ENCODE measurements around the gene SPATA33.

Gene SPATA33

DNA sequence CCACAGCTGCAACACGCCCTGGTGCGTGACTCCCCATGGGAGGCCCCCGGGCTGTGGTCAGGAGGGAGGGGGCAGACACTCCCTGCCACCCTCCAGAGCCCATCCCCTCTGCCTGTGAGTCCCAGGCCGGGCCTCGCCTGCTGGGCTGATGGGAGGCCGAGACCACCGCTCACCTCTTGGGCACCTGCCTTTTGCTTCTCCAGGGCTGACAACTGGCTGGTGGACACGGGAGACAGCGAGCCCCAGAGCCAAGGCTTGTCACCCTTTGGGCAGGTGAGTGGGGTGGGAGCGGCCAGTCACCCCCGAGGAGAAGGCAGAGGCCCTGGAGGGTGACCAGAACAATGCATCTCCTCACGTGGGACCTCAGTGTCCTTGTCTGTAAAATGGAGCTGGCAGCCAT is 21.0 kb upstream of the SPATA33 start:
- Histone ChIP-seq H3K9me3 (ENCODE audit: insufficient read depth, low read length) (no peaks in the 10 kb centered on the region), H3K36me3 (ENCODE audit: insufficient read depth, insufficient read length, low read length) (no peaks in the 10 kb centered on the region), H3K4me1 (ENCODE audit: insufficient read depth, insufficient read length) (peaks cover 7% of the 10 kb centered on the region), H3K9ac (ENCODE audit: insufficient read length, low read depth) (no peak overlapping the region), H3K27me3 (ENCODE audit: insufficient read depth, insufficient read length) (peaks cover 23% of the 10 kb centered on the region), H3K4me3 (ENCODE audit: insufficient read length, low read depth) (no peak overlapping the region)
- DNase-seq (ENCODE audit: low read depth, low spot score) = no peak
- no peak for TF ChIP-seq SUZ12 (IDR thresholded peaks at IDR 0.05; ENCODE audit: extremely low read depth, insufficient read depth, insufficient read length)
- TF ChIP-seq ZNF274 (IDR thresholded peaks at IDR 0.05; ENCODE audit: low read depth, low read length) = no peak
- TF ChIP-seq YY1 (IDR thresholded peaks at IDR 0.05; ENCODE audit: insufficient read depth, insufficient read length) = no peak

DNA sequence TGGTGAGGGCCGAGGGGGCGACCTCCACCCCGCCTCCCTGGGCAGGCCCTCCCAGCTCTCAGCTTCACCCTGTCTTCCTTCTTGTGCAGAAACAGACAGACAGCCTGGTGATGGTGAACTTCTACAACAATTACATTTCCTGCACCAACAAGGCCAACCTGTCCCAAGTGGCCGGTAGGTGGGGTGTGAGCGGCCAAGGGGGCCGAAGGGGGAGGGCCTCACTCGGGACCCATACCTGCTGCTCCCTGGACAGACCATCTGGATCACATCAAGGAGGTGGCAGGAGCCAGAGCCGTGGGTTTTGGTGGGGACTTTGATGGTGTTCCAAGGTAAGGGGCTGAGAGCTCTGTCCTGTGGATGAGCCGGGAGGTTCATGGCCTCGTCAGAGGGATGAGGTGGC is 20.3 kb upstream of the SPATA33 start:
- no peak for DNase-seq (ENCODE audit: low read depth, low spot score)
- TF ChIP-seq SUZ12 (IDR thresholded peaks at IDR 0.05; ENCODE audit: extremely low read depth, insufficient read depth, insufficient read length) (no peak), ZNF274 (IDR thresholded peaks at IDR 0.05; ENCODE audit: low read depth, low read length) (no peak), YY1 (IDR thresholded peaks at IDR 0.05; ENCODE audit: insufficient read depth, insufficient read length) (no peak)
- no peak overlapping the region for H3K9ac ChIP-seq (ENCODE audit: insufficient read length, low read depth)
- H3K27me3 ChIP-seq (ENCODE audit: insufficient read depth, insufficient read length) = peaks cover 23% of the 10 kb centered on the region
- peaks cover 9% of the 10 kb centered on the region for H3K4me1 ChIP-seq (ENCODE audit: insufficient read depth, insufficient read length)
- no peaks in the 10 kb centered on the region for H3K36me3 ChIP-seq (ENCODE audit: insufficient read depth, insufficient read length, low read length)
- no peak overlapping the region for H3K4me3 ChIP-seq (ENCODE audit: insufficient read length, low read depth)
- H3K9me3 ChIP-seq (ENCODE audit: insufficient read depth, low read length) = no peaks in the 10 kb centered on the region

DNA sequence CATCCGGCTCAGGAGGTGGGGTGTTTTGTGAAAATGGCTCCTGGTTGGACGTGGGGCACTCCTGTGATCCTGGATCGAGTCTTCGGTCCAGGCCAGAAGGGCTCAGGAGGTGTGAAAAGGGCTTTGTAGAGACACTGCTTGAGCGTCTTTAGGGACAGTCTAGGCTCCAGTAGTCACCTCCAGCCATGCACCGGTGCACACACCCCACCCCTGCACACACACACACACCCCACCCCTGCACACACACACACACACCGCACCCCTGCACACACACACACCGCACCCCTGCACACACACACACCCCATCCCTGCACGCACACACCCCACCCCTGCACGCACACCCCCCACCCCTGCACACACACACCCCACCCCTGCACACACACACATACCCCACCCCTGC is 19.2 kb upstream of the SPATA33 start:
- Histone ChIP-seq H3K9ac (ENCODE audit: insufficient read length, low read depth) (no peak overlapping the region), H3K27me3 (ENCODE audit: insufficient read depth, insufficient read length) (peaks cover 18% of the 10 kb centered on the region), H3K4me1 (ENCODE audit: insufficient read depth, insufficient read length) (peaks cover 12% of the 10 kb centered on the region), H3K36me3 (ENCODE audit: insufficient read depth, insufficient read length, low read length) (no peaks in the 10 kb centered on the region), H3K9me3 (ENCODE audit: insufficient read depth, low read length) (no peaks in the 10 kb centered on the region), H3K4me3 (ENCODE audit: insufficient read length, low read depth) (no peak overlapping the region)
- TF ChIP-seq SUZ12 (IDR thresholded peaks at IDR 0.05; ENCODE audit: extremely low read depth, insufficient read depth, insufficient read length) = no peak
- TF ChIP-seq YY1 (IDR thresholded peaks at IDR 0.05; ENCODE audit: insufficient read depth, insufficient read length) = no peak
- TF ChIP-seq ZNF274 (IDR thresholded peaks at IDR 0.05; ENCODE audit: low read depth, low read length) = no peak
- no peak for DNase-seq (ENCODE audit: low read depth, low spot score)

DNA sequence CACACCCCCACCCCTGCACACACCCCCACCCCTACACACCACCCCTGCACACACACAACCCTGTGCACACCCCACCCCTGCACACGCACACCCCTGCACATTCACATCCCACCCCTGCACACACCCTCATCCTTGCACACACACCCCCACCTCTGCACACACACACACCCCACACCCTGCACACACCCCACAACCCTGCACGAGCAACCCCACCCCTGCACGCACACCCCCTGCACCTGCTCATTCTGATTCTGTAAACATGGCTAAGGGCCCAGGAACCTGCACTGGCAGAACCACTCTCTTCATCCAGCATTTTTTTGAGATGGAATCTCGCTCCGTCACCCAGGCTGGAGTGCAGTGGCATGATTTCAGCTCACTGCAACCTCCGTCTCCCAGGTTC is 18.3 kb upstream of the SPATA33 start:
- H3K9ac ChIP-seq (ENCODE audit: insufficient read length, low read depth) = no peak overlapping the region
- H3K27me3 ChIP-seq (ENCODE audit: insufficient read depth, insufficient read length) = peaks cover 9% of the 10 kb centered on the region
- no peaks in the 10 kb centered on the region for H3K9me3 ChIP-seq (ENCODE audit: insufficient read depth, low read length)
- no peak for TF ChIP-seq SUZ12 (IDR thresholded peaks at IDR 0.05; ENCODE audit: extremely low read depth, insufficient read depth, insufficient read length)
- no peak for TF ChIP-seq ZNF274 (IDR thresholded peaks at IDR 0.05; ENCODE audit: low read depth, low read length)
- TF ChIP-seq YY1 (IDR thresholded peaks at IDR 0.05; ENCODE audit: insufficient read depth, insufficient read length) = no peak
- H3K4me1 ChIP-seq (ENCODE audit: insufficient read depth, insufficient read length) = peaks cover 12% of the 10 kb centered on the region
- no peak overlapping the region for H3K4me3 ChIP-seq (ENCODE audit: insufficient read length, low read depth)
- H3K36me3 ChIP-seq (ENCODE audit: insufficient read depth, insufficient read length, low read length) = peaks cover 6% of the 10 kb centered on the region
- no peak for DNase-seq (ENCODE audit: low read depth, low spot score)

DNA sequence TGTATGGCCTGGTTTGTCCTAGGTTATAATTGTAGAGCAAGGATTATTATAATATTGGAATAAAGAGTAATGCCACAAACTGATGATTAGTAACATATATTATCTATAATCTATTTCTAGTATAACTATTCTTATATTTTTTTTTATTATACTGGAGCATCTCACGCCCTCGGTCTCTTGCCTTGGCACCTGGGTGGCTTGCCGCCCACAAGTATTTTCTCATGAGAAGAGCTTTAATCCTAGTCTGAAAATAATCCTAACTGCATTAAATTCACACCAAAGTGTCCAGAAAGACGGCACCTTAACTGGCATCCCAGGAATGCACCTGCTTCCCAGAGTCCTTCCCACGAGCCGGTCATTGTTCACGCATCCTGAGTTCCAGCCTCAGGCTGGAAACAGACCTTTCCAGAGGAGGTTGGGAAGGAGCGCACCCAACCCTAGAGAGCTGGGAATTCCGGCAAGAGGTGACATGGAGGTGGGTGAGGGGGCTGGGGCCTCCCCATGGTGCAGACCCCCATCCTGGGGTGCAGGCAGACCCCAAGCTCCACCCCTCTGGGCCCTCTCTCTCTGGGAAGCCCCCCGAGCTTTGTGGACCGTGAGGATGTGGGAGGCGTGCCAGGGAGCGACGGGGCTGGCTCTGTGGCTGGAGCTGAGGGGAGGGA is 16.0 kb upstream of the SPATA33 start:
- Histone ChIP-seq H3K4me3 (ENCODE audit: insufficient read length, low read depth) (no peak overlapping the region), H3K9ac (ENCODE audit: insufficient read length, low read depth) (no peak overlapping the region), H3K9me3 (ENCODE audit: insufficient read depth, low read length) (no peaks in the 10 kb centered on the region), H3K27me3 (ENCODE audit: insufficient read depth, insufficient read length) (no peaks in the 10 kb centered on the region), H3K4me1 (ENCODE audit: insufficient read depth, insufficient read length) (peaks cover 16% of the 10 kb centered on the region), H3K36me3 (ENCODE audit: insufficient read depth, insufficient read length, low read length) (peaks cover 28% of the 10 kb centered on the region)
- TF ChIP-seq YY1 (IDR thresholded peaks at IDR 0.05; ENCODE audit: insufficient read depth, insufficient read length) (no peak), ZNF274 (IDR thresholded peaks at IDR 0.05; ENCODE audit: low read depth, low read length) (no peak), SUZ12 (IDR thresholded peaks at IDR 0.05; ENCODE audit: extremely low read depth, insufficient read depth, insufficient read length) (no peak)
- DNase-seq (ENCODE audit: low read depth, low spot score) = no peak

DNA sequence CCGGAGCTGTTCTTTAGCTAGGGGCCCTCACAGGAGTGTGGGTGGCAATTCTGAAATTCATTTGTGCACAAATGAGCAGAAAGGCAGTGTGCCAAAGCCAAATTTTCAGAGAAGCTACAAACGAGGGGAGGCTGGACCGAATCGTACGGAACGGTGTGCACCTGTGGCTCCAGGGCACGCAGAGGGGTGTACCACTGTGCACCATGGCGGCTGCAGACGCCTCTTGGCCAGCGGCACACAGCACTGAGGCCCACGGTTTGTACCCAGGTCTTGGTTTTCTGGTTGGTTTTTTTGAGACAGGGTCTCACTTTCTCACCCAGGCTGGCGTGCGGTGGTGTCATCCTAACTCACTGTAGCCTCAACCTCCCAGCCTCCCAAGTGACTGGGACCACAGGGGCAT is 15.1 kb upstream of the SPATA33 start:
- Histone ChIP-seq H3K4me3 (ENCODE audit: insufficient read length, low read depth) (no peak overlapping the region), H3K9me3 (ENCODE audit: insufficient read depth, low read length) (no peaks in the 10 kb centered on the region)

DNA sequence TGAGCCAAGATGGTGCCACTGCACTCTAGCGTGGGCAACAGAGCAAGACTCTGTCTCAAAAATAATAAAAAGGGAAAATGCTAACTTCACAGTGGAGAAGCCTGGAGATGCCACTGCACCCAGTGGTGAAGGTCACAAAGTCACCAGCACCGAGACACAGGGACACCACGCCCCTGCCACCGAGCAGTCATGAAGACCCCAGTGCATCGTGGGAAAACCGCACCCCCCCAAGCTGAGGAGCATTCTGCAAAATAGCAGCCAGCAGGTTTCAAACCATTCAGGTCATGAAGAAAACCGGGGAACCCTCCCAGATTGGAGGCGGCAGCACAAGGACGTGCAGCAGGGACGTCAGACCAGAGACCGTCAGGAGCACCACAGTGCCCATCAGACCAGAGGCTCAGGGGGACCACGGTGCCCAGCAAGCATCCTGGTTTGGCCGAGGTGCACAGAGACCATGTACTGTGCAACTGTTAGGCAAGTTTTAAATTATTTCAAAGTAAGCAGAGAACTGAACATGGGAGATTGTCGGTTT is 13.8 kb upstream of the SPATA33 start:
- Histone ChIP-seq H3K4me1 (ENCODE audit: insufficient read depth, insufficient read length) (peaks cover 16% of the 10 kb centered on the region), H3K4me3 (ENCODE audit: insufficient read length, low read depth) (no peak overlapping the region), H3K9ac (ENCODE audit: insufficient read length, low read depth) (no peak overlapping the region), H3K36me3 (ENCODE audit: insufficient read depth, insufficient read length, low read length) (peaks cover 35% of the 10 kb centered on the region), H3K27me3 (ENCODE audit: insufficient read depth, insufficient read length) (no peaks in the 10 kb centered on the region), H3K9me3 (ENCODE audit: insufficient read depth, low read length) (no peaks in the 10 kb centered on the region)
- TF ChIP-seq ZNF274 (IDR thresholded peaks at IDR 0.05; ENCODE audit: low read depth, low read length) (no peak), SUZ12 (IDR thresholded peaks at IDR 0.05; ENCODE audit: extremely low read depth, insufficient read depth, insufficient read length) (no peak), YY1 (IDR thresholded peaks at IDR 0.05; ENCODE audit: insufficient read depth, insufficient read length) (no peak)
- DNase-seq (ENCODE audit: low read depth, low spot score) = no peak

More for the DNA sequence above, 15.1 kb upstream of the SPATA33 start:
- Histone ChIP-seq H3K27me3 (ENCODE audit: insufficient read depth, insufficient read length) (no peaks in the 10 kb centered on the region), H3K36me3 (ENCODE audit: insufficient read depth, insufficient read length, low read length) (peaks cover 35% of the 10 kb centered on the region), H3K4me1 (ENCODE audit: insufficient read depth, insufficient read length) (peaks cover 16% of the 10 kb centered on the region), H3K9ac (ENCODE audit: insufficient read length, low read depth) (no peak overlapping the region)
- TF ChIP-seq YY1 (IDR thresholded peaks at IDR 0.05; ENCODE audit: insufficient read depth, insufficient read length) (no peak), SUZ12 (IDR thresholded peaks at IDR 0.05; ENCODE audit: extremely low read depth, insufficient read depth, insufficient read length) (no peak), ZNF274 (IDR thresholded peaks at IDR 0.05; ENCODE audit: low read depth, low read length) (no peak)
- DNase-seq (ENCODE audit: low read depth, low spot score) = no peak
